CD4-positive, alpha-beta T cell treated with Interleukin-6 at 100 ng/mL for 8 hours (primary cell): ENCODE data around the gene CUL4A.

ENCODE experiments used
- DNase-seq: peaks from one replicate; pipeline ENCODE4 v3.0.0-alpha.2; 2020; ENCODE audit warnings: mixed read lengths, low spot score

The CUL4A gene

DNA sequence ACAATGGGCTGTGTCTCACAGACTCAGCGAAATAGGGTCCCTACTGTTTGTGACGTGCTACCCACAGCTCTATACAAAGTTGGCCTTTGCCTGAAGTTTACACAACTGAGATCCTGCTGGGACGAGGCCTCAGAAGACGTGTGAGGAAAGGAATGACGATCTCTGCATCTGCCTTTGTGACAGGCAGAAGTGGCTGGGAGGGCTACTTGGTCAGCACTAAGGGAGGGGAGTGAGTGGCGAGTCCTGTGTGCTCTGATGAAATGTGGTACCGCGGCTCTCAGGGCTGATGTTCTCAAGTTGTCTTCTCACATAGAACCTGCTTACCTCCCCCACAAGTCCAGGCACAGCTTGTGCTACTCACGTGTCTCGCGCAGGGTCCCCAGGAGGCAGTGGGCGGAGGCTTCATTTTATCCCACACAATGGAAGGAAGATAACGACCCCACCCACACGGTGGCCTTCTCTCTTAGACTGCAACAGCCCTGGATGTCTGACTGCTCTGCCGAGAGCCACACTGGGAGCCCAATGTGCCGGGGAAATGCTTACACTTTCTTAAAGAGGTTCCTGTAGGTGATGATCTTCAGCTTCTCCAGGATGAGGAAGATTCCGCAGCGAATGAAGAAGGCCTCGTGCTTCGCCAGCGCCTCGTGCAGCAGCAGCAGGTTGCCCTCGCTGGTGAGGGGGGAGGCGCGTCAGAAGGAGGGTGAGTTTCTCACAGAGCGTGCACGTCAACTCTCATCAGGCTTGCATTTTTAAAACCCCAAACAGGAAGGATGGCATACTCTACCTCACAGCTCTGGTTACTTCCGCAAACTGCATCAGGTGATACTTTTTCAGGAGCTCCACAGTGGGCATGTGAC, 29.8 kb upstream of the CUL4A start:
- no peak for DNase-seq

DNA sequence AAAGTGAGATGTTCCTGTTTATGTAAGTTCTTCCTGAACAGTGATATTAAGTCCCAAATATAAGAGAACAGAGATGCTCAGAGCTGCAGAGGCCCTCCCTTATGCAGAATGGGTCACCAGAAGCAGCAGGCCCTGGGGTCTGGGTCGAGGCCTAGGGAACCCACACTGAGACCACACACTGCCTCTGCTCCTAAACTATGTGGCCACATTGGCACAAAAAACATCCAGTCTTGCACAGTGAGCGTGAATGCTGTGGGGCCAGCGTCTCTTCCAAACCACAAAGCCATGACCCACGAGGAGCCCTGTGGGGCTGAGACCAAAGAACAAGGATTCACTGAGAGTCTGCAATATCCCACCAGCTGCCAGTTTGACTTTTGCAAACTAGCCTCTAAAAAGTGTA, 27.4 kb upstream of the CUL4A start:
- DNase-seq = no peak

DNA sequence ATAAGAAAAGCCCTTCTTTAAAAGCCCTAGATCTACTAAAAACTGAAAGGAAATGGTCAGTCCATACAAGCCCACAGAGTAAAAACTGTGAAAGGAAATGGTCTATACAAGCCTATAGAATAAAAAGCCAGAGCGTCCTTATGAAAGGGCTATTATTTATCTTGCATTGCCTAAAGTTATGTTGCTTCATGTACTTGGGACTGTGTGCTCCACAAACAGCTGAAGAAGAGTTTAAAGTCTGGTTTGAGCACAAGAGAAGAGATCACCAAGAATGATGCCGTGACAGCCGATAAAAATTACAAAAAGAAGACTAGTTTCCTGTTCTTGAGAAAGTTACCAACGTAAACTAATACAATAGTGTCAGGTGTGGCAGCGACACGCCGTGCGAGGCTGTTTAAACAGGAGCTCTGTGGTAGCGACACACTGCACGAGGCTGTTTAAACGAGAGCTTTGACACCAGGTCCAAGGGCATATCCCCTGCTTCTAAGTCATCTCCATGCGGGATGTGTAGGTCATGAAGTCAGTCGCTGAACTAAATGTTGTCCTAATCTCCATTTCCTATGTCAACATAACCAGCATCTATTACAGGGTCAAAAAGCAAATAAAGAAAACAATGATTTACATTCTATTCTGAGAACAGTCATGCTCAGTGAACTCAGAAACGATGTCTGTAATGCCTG, 25.8 kb upstream of the CUL4A start:
- no peak for DNase-seq

DNA sequence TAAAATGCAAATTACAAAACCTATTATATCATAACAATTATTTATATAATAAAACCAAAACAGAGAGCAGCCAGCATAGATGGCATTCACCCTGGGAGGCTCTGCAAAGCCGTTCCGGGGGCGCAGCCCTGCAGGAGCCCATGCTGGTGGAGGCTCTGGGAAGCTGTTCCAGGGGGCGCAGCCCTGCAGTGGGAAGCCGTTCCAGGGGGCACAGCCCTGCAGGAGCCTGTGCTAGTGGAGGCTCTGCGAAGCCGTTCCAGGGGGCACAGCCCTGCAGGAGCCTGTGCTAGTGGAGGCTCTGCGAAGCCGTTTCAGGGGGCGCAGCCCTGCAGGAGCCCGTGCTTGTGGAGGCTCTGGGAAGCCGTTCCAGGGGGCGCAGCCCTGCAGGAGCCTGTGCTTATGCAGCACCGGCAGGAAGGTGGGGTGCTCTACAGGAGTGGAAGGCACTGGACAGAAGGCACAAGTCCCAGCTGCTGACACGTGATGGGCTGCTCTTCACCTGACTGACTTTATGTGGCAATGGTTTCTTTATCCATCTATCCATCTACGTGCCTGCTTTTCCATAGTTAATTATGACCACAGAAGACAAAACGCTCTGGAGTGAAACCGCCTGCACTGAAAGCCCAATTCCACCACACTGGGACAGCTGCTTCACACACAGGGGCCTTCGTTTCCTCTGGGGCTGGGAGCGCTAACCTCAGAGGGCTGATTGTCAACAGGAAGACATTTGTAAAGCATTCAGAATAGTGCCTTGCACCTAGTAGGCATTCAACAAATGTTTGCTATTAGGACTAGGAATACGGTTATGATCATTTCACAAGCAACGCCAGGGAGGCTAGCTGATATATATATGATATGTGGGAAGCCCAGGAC, 24.6 kb upstream of the CUL4A start:
- DNase-seq = peak; percentile 49

DNA sequence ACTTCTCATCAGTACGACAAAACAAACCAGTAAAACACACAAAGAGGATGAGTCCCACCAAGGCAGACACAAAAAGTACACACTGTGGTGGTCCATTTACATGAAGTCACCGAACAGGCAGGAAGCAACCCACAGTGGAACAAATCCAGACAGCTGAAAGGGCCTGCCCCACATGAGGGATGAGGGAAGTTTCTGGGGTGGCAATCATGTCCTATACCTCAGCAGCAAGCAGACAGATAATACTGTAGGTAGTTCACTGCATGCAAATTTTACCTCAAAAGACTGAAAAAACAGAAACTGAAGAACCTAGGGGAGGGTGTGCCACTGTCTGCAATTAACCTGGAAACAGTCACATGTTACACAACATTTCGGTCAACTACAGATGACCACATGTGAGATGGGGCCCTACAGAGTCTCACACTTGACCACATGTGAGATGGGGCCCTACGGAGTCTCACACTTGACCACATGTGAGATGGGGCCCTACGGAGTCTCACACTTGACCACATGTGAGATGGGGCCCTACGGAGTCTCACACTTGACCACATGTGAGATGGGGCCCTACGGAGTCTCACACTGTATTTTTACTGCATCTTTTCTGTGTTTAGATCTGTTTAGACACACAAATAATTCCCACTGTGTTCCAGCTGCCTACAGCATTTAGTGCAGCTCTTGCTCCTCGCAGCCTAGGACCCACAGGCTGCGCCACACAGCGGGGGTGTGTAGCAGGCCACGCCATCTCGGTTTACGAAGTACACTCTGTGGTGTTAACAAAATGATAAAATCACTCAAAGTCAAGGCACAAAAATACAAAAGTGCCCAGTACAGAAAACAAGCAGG, 23.1 kb upstream of the CUL4A start:
- no peak for DNase-seq

DNA sequence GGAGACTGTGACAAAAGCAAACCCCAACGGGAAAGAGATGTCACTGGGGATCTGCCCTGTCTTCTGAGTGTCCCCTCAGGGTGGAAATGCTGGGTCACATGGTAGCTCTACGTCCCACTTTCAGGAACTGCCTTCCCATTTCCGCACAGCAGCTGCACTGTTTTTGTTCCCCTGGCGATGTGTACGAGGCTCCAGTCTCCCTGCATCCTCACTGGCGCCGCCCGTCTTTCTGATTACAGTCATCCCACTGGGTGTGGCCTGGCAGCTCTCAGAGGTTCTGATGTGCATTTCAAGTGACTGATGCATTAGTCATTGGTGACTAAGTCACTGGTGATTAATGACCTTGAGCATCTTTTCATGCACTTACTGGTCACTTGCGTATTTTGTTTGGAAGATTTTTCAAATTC, 22.1 kb upstream of the CUL4A start:
- peak; percentile 33 for DNase-seq

DNA sequence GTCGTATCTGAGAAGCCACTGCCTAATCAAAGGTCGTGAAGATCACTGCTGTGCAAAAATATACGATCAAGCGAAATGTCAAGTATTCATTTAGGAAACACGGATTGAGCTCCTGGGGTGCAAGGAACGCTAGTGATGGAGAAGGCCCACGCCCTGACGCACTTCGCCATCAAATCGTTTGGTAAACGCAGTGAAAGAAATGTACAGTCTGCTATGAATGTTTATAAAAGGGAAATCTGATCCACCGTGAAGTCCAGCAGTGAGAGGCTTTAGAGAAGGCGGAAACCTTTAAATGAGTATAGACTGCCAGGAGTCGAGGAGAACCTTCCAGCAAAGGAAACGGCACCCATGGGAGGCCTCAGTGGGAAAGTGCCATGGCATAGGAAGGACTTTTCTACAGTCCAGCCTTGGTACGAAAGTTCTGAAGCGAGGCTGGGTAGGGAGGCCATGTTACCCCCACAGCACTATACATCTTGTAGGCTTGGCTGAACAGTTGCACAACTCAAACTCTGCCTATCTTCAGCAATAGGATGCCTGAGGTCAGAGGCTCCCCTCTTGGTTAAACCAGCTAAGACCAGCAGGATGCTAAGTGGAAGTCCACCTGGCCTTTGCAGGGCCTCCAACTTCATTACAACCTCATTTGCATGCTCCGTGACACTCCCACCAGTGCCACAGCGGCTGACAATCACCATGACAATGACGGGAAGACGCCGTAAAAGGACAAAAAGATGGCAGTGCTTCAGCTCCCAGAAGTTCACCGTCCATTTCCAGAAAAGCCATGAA, 21.3 kb upstream of the CUL4A start:
- no peak for DNase-seq

DNA sequence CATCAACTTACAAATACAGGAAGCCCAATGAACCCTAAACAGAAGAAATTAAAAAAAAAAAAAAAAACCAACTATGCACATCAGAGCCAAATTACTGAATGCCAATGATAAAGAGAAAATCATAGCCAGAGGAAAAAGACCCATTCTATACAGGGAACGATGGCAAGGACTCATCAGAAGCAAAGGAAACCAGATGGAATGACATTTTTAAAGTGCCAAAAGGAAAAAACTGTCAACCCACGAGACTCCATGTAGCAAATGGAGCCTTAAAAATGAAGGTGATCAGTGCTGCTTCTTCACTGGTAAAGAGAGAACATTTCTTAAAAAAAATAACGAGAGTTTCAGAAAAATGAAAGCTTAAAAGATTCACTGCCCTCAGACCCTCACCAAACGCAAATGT, 19.2 kb upstream of the CUL4A start:
- DNase-seq = no peak

DNA sequence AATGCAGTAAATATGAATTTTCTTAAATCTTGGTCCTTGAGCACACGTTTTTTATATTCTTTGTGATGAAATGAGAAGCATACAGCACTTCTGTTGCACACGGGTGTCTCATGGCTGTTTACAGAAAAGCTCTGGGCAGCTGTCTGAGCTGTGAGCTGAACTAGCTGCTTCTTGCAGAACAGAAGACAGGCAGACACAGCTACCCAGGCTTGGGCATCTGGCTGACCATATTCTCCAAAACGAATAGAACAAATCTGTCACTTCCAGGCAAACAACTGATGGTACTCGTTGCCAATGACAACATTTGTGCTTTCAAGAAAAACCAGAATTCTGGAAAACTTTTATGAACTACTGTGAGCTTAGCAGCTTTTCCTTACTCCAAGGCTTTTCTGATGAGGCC, 17.1 kb upstream of the CUL4A start:
- no peak for DNase-seq

DNA sequence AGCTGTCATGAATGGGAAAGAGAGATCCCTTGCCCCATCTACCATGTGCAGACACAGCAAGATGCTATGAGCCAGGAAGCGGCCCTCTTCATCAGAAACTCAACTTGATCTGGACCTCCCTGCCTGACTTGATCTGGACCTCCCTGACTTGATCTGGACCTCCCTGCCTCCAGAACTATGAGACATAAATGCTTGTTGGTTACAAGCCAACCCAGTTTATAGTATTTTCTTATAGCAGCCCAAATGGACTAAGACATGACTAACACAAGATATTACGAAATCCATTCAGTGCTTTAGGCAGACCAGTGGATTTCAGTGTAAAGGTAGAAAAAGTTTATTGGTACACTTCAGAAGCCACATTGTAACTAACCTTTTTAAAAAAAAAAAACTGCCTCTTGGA, 16.5 kb upstream of the CUL4A start:
- no peak for DNase-seq

DNA sequence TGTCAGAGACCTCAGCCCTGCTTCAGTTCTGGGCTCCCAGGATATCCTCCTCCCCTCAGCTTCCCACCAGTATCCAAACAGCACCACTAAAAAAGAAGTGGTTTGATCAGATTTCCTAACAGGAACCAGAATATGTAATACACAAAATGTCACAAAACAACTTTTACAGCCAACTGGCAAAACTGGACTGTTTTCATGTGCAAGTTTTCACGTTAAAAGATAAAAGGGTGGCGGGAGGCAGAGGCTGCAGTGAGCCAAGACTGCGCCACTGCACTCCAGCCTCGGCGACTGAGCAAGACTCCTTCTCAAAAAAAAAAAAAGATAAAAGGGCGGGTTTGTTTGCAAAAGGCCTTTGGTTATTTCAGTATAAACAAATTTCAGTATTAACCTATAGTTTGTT, 14.1 kb upstream of the CUL4A start:
- DNase-seq = no peak

DNA sequence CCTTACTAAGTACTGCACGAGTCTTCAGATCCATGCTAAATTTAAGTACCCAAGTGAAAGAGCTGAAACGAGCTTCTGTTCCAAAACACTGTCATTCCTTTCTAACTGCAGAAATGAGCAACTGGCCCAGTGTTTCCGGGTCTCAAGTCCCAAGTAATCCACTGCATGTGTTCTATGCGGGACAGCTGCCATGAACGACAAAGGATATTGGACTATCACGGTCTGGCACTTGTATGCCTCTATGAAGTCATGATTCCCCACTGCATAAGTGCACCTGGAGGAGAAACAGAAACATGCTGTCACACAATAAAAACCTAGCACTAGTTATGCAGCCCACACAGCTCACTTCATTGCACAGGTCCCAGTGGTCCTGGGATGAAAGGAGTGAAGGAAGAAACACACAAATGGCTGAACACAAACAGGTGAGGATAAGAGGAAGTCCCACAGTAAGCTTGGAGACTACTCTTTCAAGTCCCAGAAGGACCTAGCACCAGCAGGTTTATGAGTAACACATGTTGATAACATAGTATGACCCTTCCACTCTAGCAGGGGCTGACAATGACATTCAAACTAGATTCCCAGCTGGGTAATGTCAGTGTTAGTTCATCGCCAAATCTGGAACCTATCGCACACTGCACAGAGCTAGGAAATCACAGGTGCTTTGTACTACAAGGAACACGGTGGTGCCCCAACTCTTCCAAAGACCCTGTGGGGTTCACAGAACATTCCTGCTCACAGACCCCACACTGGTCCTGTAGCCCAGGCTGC, 12.3 kb upstream of the CUL4A start:
- DNase-seq = no peak

DNA sequence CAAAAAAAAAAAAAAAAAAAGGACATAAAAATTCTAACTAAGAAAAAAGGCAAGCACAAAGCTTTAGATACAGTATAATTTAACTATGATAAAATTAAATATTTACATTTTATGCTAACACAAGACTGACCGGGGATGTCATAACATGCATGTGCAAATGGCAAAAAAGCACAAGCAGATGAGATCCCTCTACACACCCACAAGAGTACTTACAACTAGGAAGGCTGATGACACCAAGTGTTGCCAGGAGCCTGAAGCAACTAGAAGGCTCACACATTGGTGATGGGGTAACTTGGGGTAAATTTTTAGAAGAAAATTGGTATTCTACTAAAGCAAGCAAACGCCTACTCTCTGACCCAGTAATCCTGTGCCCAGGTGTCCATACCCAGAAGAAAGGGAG, 7.6 kb upstream of the CUL4A start:
- DNase-seq = no peak

DNA sequence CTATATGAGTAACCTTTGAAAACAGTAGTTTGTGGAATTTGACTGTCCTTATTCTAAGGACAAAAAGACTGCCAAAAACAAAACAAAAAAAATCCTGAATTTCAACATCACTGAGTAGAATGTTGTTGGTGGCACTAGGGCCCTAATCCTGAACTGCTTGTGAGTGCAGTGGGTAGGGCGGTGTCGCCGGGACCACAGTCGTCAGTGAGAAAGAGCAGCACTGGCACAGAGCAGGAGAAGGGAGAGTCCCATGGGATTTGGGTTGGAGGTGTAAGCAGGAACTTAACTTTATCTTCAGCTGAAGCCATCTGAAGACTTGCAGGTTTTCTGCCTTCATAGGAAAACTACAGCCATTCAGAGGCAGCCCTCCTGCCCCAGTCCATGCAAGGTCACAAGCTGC, 6.5 kb upstream of the CUL4A start:
- no peak for DNase-seq

DNA sequence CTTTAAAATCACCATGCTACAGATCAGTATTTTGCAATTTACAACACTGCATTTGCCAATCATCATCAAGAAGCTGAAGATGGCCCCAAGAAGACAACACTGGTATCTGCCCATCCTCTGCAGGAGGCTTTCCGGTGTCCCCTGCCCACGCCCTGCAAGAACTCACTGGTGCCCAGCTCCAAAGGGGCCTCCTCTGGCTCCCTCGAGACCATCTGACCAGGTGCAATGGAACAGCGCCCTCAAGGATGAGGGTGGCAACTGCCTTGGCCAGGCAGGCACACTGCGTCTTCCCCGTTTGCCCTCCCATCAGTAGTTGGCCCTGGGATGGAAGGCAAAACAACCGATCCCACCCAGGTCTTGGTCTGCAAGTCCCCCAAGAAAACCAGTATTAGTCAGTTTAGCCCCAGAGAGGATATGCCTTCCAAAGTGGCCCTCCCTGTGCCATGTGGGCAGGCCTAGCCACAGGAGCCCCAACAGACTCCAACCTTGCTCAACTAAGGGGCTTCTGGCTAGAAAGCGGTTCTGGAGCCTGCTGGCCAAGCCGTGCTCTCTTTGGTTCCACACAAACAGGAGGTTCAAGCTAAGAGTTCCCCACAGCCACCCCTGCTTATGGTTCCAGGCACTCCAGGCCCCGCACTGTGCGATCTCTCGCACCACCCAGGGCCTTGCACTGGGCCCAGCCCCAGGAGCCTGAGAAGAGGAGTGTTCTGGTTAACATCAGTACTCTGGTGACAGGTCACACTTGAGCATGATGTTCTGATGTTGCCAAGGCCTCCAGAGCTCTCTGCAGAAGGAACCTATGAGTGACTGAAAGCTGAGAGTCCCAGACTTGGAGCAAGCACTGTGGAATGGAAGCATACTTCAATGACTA, 5.7 kb upstream of the CUL4A start:
- DNase-seq = no peak

DNA sequence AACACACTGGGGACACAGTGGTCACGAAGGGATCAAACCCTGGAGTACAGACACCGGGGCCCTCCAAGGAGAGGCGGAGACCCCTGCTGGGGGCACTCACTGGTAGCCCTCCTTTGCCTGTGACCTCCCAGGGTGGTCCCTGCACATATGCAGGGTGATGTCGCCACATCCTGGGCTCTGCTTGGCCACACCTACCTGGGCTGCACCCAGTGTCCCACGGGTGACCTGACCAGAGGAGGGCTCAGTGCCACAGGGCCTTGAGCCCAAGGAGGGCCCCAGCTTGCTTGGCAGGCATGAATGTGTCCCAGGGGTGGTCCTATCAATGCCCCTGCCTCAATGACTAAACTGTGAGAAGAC, 5.1 kb upstream of the CUL4A start:
- no peak for DNase-seq

DNA sequence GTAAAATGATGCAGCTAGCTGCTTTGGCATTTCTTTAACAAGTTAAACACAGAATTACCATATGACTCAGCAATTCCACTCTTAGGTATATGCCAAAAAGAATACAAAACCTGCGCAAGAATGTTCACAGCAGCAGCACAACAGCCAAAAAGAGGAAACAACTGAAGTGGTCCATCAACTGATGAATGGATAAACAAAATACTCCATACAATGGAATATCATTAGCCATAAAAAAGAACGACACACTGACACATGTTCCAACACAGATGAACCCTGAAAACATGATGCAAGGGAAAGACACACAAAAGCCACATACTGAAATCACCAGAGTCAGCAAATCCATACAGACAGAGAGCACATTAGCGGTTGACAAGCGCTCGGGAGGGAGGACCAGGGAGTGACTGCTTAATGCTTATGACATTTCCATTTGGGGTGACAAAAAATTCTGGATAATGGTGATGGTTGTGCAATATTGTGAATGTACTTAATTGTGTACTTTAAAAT, 3.9 kb upstream of the CUL4A start:
- DNase-seq = no peak

DNA sequence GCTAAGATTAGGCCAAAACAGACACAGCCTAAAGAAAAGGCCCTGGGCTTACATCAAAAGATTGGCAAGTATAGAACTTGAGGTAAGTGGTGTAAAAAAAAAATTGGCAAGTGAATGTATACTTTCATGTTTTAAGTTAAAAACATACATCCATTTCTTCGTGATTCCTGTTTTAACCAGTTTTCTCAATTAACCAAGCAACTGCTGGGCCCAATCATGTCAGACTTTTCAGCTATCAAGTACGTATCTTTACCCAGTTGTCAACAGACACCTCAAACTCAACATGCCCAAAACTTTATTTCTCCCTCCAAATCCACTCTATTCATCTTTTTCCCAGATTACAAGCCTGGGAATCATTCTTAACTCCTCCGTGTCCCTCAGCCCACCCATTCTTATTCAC, 2.0 kb upstream of the CUL4A start:
- DNase-seq = no peak

DNA sequence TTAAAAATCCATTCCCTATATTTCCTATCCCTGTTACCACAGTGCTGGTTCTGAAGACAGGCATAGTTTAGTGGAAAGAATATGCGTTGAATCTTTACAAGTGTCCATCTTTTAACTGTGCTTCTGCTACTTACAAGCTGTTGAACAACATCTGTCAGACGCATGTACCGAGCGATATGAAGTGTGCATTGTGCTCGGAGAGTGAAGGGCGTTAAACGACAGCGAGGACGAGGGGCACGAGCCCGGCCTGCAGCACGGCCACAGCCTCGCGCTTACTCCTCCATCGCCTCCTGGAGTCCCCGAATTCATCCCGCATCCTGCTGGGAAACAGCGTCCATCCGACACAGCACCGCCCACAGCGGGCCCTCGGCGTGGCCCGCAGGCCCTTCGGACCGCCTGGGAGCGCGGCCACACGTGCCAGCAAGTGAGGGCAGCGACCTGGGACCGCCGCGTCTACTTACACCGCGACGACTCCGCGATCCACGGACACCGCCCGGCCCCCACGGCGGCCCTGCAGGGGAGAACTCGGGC, 1.5 kb upstream of the CUL4A start:
- no peak for DNase-seq
